H9 (cell line): ENCODE data around the gene RAI1. TPM values are rescaled to one million over a fixed set of nuclear protein-coding genes. Genes with fewer than 3 reads are reported as not detected.

Source experiments
- DNase-seq: peaks from one replicate; pipeline ENCODE4 v3.0.0-alpha.2; 2017
- H2AFZ ChIP-seq: one replicate; pipeline ENCODE4 v1.6.1; 2013; ENCODE audit warnings: mild to moderate bottlenecking, low read length, control low read depth, moderate library complexity
- H2AK5ac ChIP-seq: 2 replicates; pipeline ENCODE4 v1.6.1; 2013; ENCODE audit warnings: low read length, control low read depth, mixed read lengths; ENCODE audit not compliant: insufficient read length
- H2BK120ac ChIP-seq: one replicate; pipeline ENCODE4 v1.6.1; 2013; ENCODE audit warnings: low read depth, mild to moderate bottlenecking, low read length, control low read depth, inconsistent platforms; ENCODE audit not compliant: poor library complexity, severe bottlenecking
- H2BK12ac ChIP-seq: 2 replicates; pipeline ENCODE4 v1.6.1; 2013; ENCODE audit warnings: low read length, control low read depth, mixed read lengths, low read depth; ENCODE audit not compliant: insufficient read length
- H2BK15ac ChIP-seq: 2 replicates; pipeline ENCODE4 v1.6.1; 2013; ENCODE audit warnings: low read depth, low read length, control low read depth
- H2BK20ac ChIP-seq: one replicate; pipeline ENCODE4 v1.6.1; 2013; ENCODE audit warnings: low read depth, mild to moderate bottlenecking, low read length, control low read depth, inconsistent platforms; ENCODE audit not compliant: poor library complexity, severe bottlenecking
- H2BK5ac ChIP-seq: 2 replicates; pipeline ENCODE4 v1.6.1; 2013; ENCODE audit warnings: low read length, control low read depth, mixed read lengths; ENCODE audit not compliant: insufficient read length
- H3K14ac ChIP-seq: 2 replicates; pipeline ENCODE4 v1.6.1; 2013; ENCODE audit warnings: low read length, control low read depth; ENCODE audit not compliant: insufficient read depth
- H3K18ac ChIP-seq: 2 replicates; pipeline ENCODE4 v1.6.1; 2013; ENCODE audit warnings: low read depth, mild to moderate bottlenecking, mixed read lengths, low read length, control low read depth; ENCODE audit not compliant: insufficient read length
- H3K23ac ChIP-seq: 2 replicates; pipeline ENCODE4 v1.6.1; 2013; ENCODE audit warnings: low read length, control low read depth, mixed read lengths, low read depth; ENCODE audit not compliant: insufficient read length
- H3K23me2 ChIP-seq: 2 replicates; pipeline ENCODE4 v1.6.1; 2013; ENCODE audit warnings: low read depth, mild to moderate bottlenecking, mixed read lengths, low read length, control low read depth; ENCODE audit not compliant: insufficient read length, poor library complexity, severe bottlenecking
- H3K27ac ChIP-seq: 2 replicates; pipeline ENCODE4 v1.5.1; 2013; ENCODE audit warnings: low read length, control low read depth, mixed read lengths, low read depth; ENCODE audit not compliant: insufficient read length
- H3K27me3 ChIP-seq: 2 replicates; pipeline ENCODE4 v1.6.1; 2013; ENCODE audit warnings: low read length, control low read depth, inconsistent platforms; ENCODE audit not compliant: insufficient read depth
- H3K4ac ChIP-seq: 2 replicates; pipeline ENCODE4 v1.6.1; 2013; ENCODE audit warnings: low read depth, mild to moderate bottlenecking, control low read depth, inconsistent platforms, low read length, moderate library complexity
- H3K4me1 ChIP-seq: 2 replicates; pipeline ENCODE4 v1.6.1; 2013; ENCODE audit warnings: low read length, control low read depth, inconsistent platforms; ENCODE audit not compliant: insufficient read depth
- H3K4me2 ChIP-seq: 2 replicates; pipeline ENCODE4 v1.6.1; 2013; ENCODE audit warnings: low read length, control low read depth, mixed read lengths; ENCODE audit not compliant: insufficient read length, insufficient read depth
- H3K56ac ChIP-seq: 2 replicates; pipeline ENCODE4 v1.6.1; 2013; ENCODE audit warnings: low read depth, mild to moderate bottlenecking, mixed read lengths, low read length, control low read depth; ENCODE audit not compliant: insufficient read length
- H3K79me1 ChIP-seq: 2 replicates; pipeline ENCODE4 v1.6.1; 2013; ENCODE audit warnings: low read depth, mild to moderate bottlenecking, moderate library complexity, low read length, control low read depth, inconsistent platforms; ENCODE audit not compliant: insufficient read depth, poor library complexity, severe bottlenecking
- H3K79me2 ChIP-seq: 2 replicates; pipeline ENCODE4 v1.6.1; 2013; ENCODE audit warnings: low read length, control low read depth, inconsistent platforms; ENCODE audit not compliant: insufficient read depth
- H3K9ac ChIP-seq: 2 replicates; pipeline ENCODE4 v1.6.1; 2013; ENCODE audit warnings: low read length, control low read depth, mixed read lengths; ENCODE audit not compliant: insufficient read length; ENCODE audit errors: extremely low read depth
- H3K9me3 ChIP-seq: one replicate; pipeline ENCODE4 v1.6.1; 2013; ENCODE audit warnings: low read depth, low read length, inconsistent platforms; ENCODE audit not compliant: control insufficient read depth
- H3T11ph ChIP-seq: one replicate; pipeline ENCODE4 v1.6.1; 2013; ENCODE audit warnings: mild to moderate bottlenecking, low read length, control low read depth, inconsistent platforms
- H4K20me1 ChIP-seq: one replicate; pipeline ENCODE4 v1.6.1; 2013; ENCODE audit not compliant: control insufficient read depth, insufficient read length, insufficient read depth
- H4K5ac ChIP-seq: 2 replicates; pipeline ENCODE4 v1.6.1; 2013; ENCODE audit warnings: low read depth, mild to moderate bottlenecking, mixed read lengths, low read length, control low read depth; ENCODE audit not compliant: insufficient read length
- H4K8ac ChIP-seq: replicated peaks from 2 replicates; pipeline ENCODE4 v1.6.1; 2013; ENCODE audit warnings: low read length, control low read depth, mixed read lengths, low read depth; ENCODE audit not compliant: insufficient read length
- H4K91ac ChIP-seq: 2 replicates; pipeline ENCODE4 v1.6.1; 2013; ENCODE audit warnings: low read depth, mild to moderate bottlenecking, moderate library complexity, mixed read lengths, low read length, control low read depth; ENCODE audit not compliant: insufficient read length
- H3K27ac Mint-ChIP-seq, 3 experiments: 2 replicates in 2 of 3; 3 replicates in 1 of 3; pipeline ENCODE4 v1.8.0; 2020 to 2021; ENCODE audit warnings: mixed read lengths in 3 of 3, mild to moderate bottlenecking in 1 of 3, moderate library complexity in 1 of 3
- H3K27me3 Mint-ChIP-seq: 2 replicates; pipeline ENCODE4 v1.8.0; 2021; ENCODE audit warnings: low read depth, mild to moderate bottlenecking, moderate library complexity, mixed read lengths
- H3K36me3 Mint-ChIP-seq, 3 experiments: 2 replicates in 2 of 3; 3 replicates in 1 of 3; pipeline ENCODE4 v1.8.0; 2020 to 2021; ENCODE audit warnings: low read depth in 3 of 3, mixed read lengths in 3 of 3; ENCODE audit not compliant: insufficient read depth in 1 of 3
- H3K4me1 Mint-ChIP-seq, 2 experiments: 2 replicates each; pipeline ENCODE4 v1.8.0; 2020; ENCODE audit warnings: mixed read lengths in 2 of 2
- H3K4me3 Mint-ChIP-seq, 2 experiments: 2 replicates in 1 of 2; 3 replicates in 1 of 2; pipeline ENCODE4 v1.8.0; 2020 to 2021; ENCODE audit warnings: mild to moderate bottlenecking in 2 of 2, mixed read lengths in 2 of 2, moderate library complexity in 1 of 2
- H3K9me3 Mint-ChIP-seq, 2 experiments: 2 replicates in 1 of 2; 3 replicates in 1 of 2; pipeline ENCODE4 v1.8.0; 2020; ENCODE audit warnings: mild to moderate bottlenecking in 2 of 2, mixed read lengths in 2 of 2, moderate library complexity in 1 of 2
- WGBS: extraction: QIAGEN DNeasy Blood & Tissue Kit; methylation state at CpG from one replicate; pipeline ENCODE4 v1.1.7; 2013; ENCODE audit warnings: missing lambda C conversion rate, low lambda C conversion rate, mixed read lengths; ENCODE audit not compliant: insufficient read length; ENCODE audit errors: extremely low coverage; 5-methylcytosine and 5-hydroxymethylcytosine counted together
- total RNA-seq: library from RNA; stranded (reverse); gene quantifications from 2 replicates; pipeline ENCODE4 v1.2.1, GENCODE V29; 2021
- TF ChIP-seq, protein P1 (sequence below): fragments of 200-600 bp; sonication (generic); conservative IDR thresholded peaks from 3 replicates; pipeline ENCODE4 v1.8.0; 2021; ENCODE audit warnings: antibody characterized with exemption, mild to moderate bottlenecking

Gene RAI1
- total RNA-seq, 1 experiment from 2014 or later: 1.5 TPM

DNA sequence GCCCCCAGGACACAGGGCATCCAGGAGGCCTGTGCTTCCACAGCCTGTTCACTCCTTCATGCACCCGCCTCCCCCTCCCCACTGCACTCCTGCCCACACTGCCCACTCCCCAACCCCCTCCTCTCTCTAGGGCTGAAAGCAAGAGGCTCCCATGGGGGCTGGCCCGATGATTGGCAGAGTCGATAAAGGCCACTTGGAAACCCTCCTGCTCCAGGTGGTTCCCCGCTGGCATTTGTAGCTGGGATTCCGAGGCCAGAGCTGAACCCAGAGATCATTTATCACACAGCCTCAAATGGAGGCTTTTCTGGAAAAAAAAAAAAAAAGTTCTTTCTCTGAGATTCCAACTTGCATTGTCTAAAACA is 81.5 kb downstream of the RAI1 start:
- Histone ChIP-seq H3K9ac (no peak overlapping the region), H2BK5ac (no peak overlapping the region), H2BK20ac (no peak overlapping the region), H2BK15ac (no peak overlapping the region), H2AFZ (no peak overlapping the region), H3K23me2 (no peaks in the 10 kb centered on the region), H3K4ac (no peak overlapping the region), H3K27ac (no peak overlapping the region), H3K18ac (no peak overlapping the region), H2BK12ac (no peak overlapping the region), H4K20me1 (no peaks in the 10 kb centered on the region), H2BK120ac (no peak overlapping the region), H3K14ac (no peak overlapping the region), H3K79me2 (no peaks in the 10 kb centered on the region), H4K8ac (no peak overlapping the region), H3K56ac (no peak overlapping the region), H3K23ac (no peak overlapping the region), H3K4me2 (no peak overlapping the region), H2AK5ac (no peak overlapping the region), H3K4me1 (no peaks in the 10 kb centered on the region), H3K9me3 (no peaks in the 10 kb centered on the region), H3K27me3 (no peaks in the 10 kb centered on the region), H4K5ac (no peak overlapping the region), H3T11ph (no peak overlapping the region), H3K79me1 (no peaks in the 10 kb centered on the region), H4K91ac (no peak overlapping the region)
- Mint-ChIP-seq H3K27me3 (peaks cover 28% of the 10 kb centered on the region), H3K36me3 (no peaks in the 10 kb centered on the region), H3K4me1 (peaks cover 6 to 38% of the 10 kb centered on the region in 2 experiments), H3K9me3 (no peaks in the 10 kb centered on the region), H3K4me3 (no peak overlapping the region), H3K27ac (no peak overlapping the region)
- no CpG with 5 or more reads among the region's 5 CpGs for WGBS
- TF ChIP-seq, protein P1, sequence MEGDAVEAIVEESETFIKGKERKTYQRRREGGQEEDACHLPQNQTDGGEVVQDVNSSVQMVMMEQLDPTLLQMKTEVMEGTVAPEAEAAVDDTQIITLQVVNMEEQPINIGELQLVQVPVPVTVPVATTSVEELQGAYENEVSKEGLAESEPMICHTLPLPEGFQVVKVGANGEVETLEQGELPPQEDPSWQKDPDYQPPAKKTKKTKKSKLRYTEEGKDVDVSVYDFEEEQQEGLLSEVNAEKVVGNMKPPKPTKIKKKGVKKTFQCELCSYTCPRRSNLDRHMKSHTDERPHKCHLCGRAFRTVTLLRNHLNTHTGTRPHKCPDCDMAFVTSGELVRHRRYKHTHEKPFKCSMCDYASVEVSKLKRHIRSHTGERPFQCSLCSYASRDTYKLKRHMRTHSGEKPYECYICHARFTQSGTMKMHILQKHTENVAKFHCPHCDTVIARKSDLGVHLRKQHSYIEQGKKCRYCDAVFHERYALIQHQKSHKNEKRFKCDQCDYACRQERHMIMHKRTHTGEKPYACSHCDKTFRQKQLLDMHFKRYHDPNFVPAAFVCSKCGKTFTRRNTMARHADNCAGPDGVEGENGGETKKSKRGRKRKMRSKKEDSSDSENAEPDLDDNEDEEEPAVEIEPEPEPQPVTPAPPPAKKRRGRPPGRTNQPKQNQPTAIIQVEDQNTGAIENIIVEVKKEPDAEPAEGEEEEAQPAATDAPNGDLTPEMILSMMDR: no peak
- no peak for DNase-seq
